Stimulated activated CD8-positive, alpha-beta memory T cell treated with anti-CD3 and anti-CD28 coated beads, Interleukin-12 subunit alpha, Interleukin-12 subunit beta, amount 100 ng/mL, for 1 hour (primary cell): ENCODE data around the gene CDK5RAP1.

Experiments
- DNase-seq: peaks from one replicate; pipeline ENCODE4 v3.0.0-alpha.2; 2020; ENCODE audit warnings: low read depth

The CDK5RAP1 gene

GRCh38 chr20:33333616-33334015 lies 67.7 kb downstream of the CDK5RAP1 start:
- no peak for DNase-seq

GRCh38 chr20:33332905-33333456 lies 68.3 kb downstream of the CDK5RAP1 start:
- DNase-seq: no peak

- no peak for DNase-seq
Observed at GRCh38 chr20:33328157-33329137, 72.9 kb downstream of the CDK5RAP1 start.

GRCh38 chr20:33325350-33325749 lies 76.0 kb downstream of the CDK5RAP1 start:
- no peak for DNase-seq

- DNase-seq: no peak
Observed at GRCh38 chr20:33323236-33323635, 78.1 kb downstream of the CDK5RAP1 start.

GRCh38 chr20:33322456-33322855 lies 78.9 kb downstream of the CDK5RAP1 start:
- DNase-seq: no peak

GRCh38 chr20:33320006-33320405 lies 81.3 kb downstream of the CDK5RAP1 start:
- DNase-seq: no peak

GRCh38 chr20:33318096-33318429 lies 83.3 kb downstream of the CDK5RAP1 start:
- no peak for DNase-seq

- no peak for DNase-seq
Observed at GRCh38 chr20:33317424-33318095, 83.8 kb downstream of the CDK5RAP1 start.

GRCh38 chr20:33316958-33317357 lies 84.4 kb downstream of the CDK5RAP1 start:
- no peak for DNase-seq

GRCh38 chr20:33316343-33316742 lies 85.0 kb downstream of the CDK5RAP1 start:
- DNase-seq: no peak

GRCh38 chr20:33313686-33314314 lies 87.5 kb downstream of the CDK5RAP1 start:
- no peak for DNase-seq

- no peak for DNase-seq
Observed at GRCh38 chr20:33312583-33312982, 88.7 kb downstream of the CDK5RAP1 start.

- no peak for DNase-seq
Observed at GRCh38 chr20:33311996-33312395, 89.3 kb downstream of the CDK5RAP1 start.

GRCh38 chr20:33311011-33311410 lies 90.3 kb downstream of the CDK5RAP1 start:
- no peak for DNase-seq

- no peak for DNase-seq
Observed at GRCh38 chr20:33310327-33310899, 90.9 kb downstream of the CDK5RAP1 start.

- DNase-seq: no peak
Observed at GRCh38 chr20:33309631-33310030, 91.7 kb downstream of the CDK5RAP1 start.
